Stromal cell of bone marrow (primary cell): ENCODE results near the gene AHDC1.
"Not testable (repeated sequence)": the region's sequence is repeated elsewhere in the genome, so short reads cannot be mapped to it uniquely, and the experiment has no call there.

Source experiments
- DNase-seq: peaks from one replicate; pipeline ENCODE4 v3.0.0-alpha.2; 2012; ENCODE audit warnings: low read depth

The AHDC1 gene

GRCh38 chr1:27548858-27549719 lies 54.9 kb downstream of the AHDC1 start:
- DNase-seq, result no peak

GRCh38 chr1:27548136-27548853 lies 55.6 kb downstream of the AHDC1 start:
- DNase-seq, result no peak

DNA sequence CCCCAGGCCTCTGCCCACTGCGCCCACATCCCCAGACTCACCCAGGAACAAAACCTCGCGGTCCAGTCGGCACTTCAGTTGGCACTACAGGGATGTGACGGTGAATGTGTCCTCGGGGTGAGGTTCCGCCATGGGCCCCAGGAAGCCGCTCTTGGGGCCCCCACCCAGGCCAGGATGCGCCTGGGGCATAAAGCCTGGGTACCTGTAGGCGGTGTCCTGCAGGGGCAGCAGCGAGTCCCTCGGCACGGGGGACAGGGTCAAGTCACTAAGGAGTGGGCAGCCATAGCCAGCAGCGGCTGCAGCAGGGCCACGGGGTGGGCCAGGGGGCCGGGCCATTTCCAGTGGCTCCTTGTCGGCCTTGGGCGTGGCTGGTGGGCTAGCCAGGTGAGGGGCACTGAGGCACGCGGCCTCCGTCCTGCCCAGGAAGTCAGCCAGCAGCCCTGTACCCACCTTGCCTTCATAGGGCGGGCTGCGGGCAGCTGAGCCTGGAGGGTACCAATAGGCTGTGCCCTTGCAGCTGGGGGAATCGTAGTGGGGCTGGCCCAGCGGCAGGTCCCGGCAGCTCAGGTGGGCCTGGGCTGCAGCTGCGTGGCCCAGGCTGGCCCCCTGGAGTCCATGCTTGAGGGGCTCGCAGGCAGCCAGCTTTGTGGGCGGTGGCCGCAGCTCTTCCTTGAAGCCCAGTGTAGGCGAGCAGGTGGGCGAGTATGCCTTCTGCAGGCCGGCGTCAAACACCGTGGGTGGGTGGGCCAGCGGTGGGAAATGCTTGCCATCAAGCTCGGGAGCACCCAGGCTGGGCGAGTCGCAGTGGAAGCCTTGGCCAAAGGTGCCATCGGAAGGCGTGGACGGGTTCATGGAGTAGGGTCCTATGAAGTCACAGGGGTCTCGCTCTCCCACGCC lies 56.5 kb downstream of the AHDC1 start:
- DNase-seq, result no peak

DNA sequence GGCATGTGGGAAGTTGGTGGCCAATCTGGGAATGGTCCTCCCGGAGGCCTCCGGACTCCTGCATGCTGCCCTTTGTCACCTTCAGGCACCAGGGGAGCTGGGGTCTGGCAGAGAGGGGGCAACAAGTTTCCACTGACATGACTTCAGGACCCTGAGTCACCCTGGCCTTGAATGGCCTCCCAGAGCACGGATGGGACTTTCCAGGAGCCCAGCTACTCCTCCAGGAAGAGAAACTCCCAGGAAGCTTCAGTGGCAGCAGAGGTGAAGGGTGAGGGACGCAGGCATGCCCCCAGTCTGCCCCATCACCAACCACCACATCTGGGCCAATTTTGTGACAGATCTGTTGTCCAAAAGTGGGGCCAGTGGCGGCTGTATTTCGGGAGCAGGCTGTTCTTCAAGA lies 58.1 kb downstream of the AHDC1 start:
- no peak for DNase-seq

DNA sequence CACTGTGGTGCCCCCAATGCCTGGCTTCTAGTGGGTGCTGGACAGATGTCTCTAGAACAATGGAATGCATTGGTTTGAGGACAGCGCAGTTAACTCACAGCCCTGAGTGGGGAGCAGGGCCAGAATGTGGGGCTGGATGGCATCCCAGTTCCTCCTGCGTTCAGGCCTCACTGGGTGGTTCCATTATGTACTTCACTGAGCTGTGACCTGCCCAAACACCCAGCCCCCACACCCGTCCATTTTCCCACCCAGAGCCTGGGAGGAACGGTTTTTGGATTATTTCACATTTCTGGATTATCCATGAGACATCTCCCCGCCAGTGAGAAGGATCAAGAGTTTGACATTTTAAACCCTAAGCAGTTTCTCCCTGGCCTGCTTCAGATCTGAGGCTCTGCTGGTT lies 58.7 kb downstream of the AHDC1 start:
- peak; percentile 53 for DNase-seq

DNA sequence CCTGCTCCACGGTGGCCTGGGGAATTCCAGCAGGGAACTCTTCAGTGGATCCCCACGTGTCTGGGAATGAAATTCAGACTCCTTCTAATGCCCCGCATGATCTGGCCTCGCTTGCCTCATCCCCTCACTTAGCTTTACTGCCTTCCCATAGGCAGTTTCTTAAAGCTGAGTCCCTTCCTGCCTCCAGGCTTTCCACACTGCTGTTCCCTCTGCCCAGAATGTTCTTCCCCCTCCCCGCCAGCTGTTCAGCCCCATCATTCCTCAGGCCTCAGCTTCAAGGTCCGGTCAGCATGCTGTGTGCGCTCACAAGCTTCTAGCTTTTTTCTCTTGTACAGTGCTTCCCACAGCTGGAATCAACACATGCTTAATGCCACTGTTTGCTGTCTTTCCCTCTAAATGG lies 59.1 kb downstream of the AHDC1 start:
- no peak for DNase-seq

DNA sequence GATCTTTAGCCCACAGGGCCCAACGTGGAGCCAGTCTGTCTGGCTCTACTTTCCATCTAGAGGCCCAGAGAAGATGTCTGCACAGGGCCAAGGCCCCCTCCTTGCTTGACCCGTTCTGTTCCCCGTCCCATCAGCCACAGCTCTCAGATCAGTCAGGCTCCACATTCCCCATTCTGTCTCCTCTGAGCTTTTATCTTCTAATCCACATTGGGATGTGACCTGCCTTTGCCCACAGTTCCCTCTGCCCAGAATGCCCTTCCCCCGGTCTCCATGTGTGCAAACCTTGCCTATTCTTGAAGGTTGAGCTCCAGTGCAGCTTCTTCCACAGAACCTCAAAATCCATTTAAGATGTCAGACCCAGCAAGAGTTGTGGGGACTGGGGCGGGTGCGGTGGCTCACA lies 60.7 kb downstream of the AHDC1 start:
- DNase-seq, result no peak

DNA sequence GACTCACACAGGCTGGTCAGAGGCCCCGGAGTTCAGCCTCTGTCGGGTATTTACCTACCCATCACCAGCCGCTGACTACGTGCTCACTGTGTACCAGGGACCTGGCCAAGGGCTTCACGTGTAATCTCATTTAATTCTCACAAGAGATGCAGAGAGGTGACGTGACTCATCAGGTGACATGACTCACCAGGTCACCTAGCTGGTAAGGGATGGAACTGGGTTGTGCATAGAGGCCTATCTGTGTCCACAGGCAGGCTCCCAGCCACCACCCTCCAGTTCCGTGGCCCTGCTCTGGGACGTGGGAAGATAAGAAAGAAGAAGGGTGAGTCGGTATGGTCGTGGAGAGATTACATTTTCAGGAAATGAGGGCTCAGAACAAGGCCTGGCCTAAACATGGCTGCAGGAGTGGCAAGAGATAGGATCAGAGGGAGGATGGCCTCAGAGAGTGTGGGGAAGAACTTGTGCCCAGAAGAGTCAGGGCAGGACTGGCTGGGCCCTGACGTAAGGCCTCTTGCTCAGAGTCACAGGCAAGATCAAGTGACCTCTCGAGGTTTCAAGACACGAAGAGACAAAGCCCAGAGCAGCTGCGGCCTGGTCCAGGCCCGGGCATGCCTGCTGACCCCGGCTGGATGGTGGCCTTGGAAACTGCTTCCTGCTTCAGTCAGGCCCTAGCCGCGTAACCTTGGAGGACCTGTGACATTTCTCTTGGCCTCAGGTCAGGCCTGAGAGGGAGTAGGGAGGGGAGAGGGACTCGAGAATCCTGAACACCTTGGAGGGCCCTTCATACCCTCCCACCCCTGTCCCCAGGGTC lies 61.3 kb downstream of the AHDC1 start:
- DNase-seq, result peak; percentile 62

GRCh38 chr1:27539901-27540861 lies 63.8 kb downstream of the AHDC1 start:
- DNase-seq, result peak; percentile 70

GRCh38 chr1:27538793-27539192 lies 65.2 kb downstream of the AHDC1 start:
- peak; percentile 38 for DNase-seq

DNA sequence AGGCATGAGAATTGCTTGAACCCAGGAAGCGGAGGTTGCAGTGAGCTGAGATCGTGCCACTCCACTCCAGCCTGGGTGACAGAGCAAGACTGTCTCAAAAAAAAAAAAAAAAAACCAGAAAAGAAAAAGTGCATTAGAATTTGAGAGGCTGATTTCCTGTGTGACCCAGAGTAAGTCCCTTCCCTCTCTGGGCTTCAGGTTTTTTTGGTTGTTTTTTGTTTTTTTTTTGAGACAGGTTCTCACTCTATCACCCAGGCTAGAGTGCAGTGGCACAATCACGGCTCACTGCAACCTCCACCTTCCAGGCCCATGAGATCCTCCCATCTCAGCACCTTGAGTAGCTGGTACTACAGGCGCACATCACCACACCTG lies 65.7 kb downstream of the AHDC1 start:
- DNase-seq, result not testable (repeated sequence)

DNA sequence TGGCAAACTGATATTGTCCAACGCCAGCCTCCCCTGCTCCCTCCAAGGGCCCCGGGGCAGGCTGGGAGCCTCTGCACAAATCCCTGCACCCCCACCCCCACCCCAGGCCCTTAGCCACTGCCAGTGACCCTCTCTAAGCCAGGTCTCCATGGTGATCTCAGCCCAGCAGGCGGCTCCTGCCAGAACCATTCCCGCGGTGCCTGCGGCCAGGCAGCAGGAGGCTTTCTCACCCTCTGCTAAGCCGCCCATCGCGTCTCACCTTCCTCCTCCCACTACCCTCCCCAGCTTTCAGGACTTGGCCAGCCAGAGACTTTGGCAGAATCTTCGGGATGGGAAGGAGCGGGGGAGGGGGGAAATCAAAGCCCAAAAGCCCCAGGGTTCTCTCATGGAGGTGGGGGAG lies 67.2 kb downstream of the AHDC1 start:
- DNase-seq, result peak; percentile 76

DNA sequence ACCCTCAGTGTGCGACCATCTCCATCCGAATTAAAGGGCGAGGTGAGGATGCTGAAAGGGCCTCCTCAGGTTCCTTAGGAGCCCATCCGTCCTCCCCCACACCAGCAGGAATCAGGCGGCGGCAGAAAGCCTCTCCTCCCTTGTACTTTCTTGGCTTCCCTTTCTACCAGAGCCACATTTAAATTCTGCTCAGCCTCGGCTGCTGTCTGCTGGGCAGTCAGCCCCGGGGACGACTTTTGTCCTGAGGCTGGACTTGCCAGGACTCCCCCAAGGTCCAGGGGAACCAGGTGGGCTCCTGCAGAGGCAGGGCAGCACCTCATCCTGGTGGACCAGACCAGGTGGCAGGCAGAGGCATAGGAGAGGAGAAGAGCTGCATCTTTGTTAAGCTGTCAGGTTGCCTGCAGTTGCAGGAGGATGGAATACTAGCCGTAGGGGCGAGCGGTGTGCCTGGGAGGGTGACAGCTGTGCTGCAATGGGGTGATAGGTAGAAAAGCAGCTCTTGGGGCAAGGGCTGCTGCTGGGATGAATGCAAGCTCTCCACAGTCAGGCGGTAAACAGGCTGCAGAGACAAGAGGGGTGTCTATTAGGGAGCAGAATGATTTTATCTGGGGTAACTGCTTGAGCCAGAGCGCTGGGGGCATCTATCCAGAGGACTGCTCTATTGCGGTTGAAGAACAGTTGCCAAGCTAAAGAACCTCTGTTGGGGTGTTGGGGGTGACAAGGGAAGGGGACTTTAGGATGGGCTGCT lies 67.8 kb downstream of the AHDC1 start:
- no peak for DNase-seq

GRCh38 chr1:27535386-27535785 lies 68.6 kb downstream of the AHDC1 start:
- no peak for DNase-seq

DNA sequence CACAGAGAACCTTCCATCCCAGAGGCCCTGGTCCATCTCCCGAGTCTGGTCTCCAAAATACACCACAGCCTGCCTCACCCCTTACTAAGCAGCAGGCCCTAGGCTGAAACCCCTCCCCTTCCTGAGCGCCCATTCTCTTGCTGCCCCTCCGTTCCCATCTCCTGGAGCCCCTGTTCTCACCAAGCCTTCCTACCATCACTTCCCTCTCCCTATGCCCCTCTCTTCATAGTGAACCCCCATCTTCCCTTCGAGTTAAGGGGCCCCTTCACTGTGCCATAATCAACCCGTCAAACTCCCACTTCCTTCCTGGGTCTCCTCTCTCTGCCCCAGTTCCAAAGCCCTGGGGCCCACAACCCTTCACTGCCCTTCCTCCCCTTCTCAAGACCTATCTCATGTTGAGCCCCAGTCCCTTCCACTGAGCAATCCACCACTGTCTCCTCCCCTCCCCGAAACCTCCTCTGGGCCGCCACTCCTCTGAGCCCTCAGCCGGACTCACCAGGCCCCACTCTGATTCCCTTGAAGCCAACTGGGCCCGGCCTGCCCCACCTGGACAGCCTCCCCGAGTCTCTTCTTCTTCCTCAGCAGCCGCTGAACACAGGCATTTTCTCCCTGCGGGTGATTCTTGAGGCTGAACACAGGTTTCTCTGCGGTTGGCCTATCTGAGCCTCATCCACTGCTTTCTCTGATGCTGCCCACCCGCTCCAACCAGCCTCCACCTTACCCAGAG lies 71.8 kb downstream of the AHDC1 start:
- no peak for DNase-seq

DNA sequence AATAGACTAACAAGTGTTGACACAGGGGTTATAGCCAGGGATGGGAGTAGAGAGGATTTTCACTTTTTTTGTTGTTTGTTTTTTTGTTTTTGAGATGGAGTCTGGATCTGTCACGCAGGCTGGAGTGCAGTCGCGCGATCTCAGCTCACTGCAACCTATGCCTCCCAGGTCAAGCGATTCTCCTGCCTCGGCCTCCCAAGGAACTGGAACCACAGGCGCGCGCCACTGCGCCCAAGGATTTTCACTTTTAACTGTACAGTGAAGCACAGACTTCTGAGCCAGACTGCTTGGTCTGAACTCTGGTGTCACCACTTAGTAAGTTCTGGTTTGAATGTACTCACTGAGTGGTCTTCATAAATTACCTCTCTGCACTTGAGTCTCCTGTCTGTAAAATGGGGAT lies 73.8 kb downstream of the AHDC1 start:
- DNase-seq, result no peak

- no peak for DNase-seq
These were observed 74.3 kb downstream of the AHDC1 start for GRCh38 chr1:27529704-27530018.

- peak; percentile 61 for DNase-seq
These were observed 74.9 kb downstream of the AHDC1 start for GRCh38 chr1:27528818-27529703.
